ENCODE results near the gene GP1BA.

- TF ChIP-seq POLR2A (IDR thresholded peaks at IDR 0.05), result no peak
- no peak for TF ChIP-seq CTCF (IDR thresholded peaks at IDR 0.05)
Measured at GRCh38 chr17:4897198-4897687, 34.8 kb upstream of the GP1BA start.

Measured in gastroesophageal sphincter (tissue), 3 donors.